HEK293T (cell line): ENCODE data around the gene ANKLE1.

Experiments
- CTCF ChIA-PET: fragments of 350-600 bp; formaldehyde crosslinking; extraction: SDS; loops from one replicate; lab custom pipeline; 2021; ENCODE audit warnings: antibody characterized with exemption, inconsistent platforms; lab: Yijun Ruan, JAX
- POLR2A ChIA-PET: fragments of 350-600 bp; formaldehyde crosslinking; extraction: SDS; loops from one replicate; lab custom pipeline; 2020; ENCODE audit warnings: antibody characterized with exemption, inconsistent platforms; lab: Yijun Ruan, JAX
- DNase-seq: peaks from one replicate; pipeline ENCODE4 v3.0.0; 2012; ENCODE audit warnings: mixed read lengths; ENCODE audit errors: extremely low spot score
- ARNT ChIP-seq: fragments of 450-650 bp; IDR thresholded peaks from 2 replicates; pipeline ENCODE4 v1.6.1; 2017; ENCODE audit warnings: mild to moderate bottlenecking
- BHLHE40 ChIP-seq: fragments of 450-650 bp; IDR thresholded peaks from 2 replicates; pipeline ENCODE4 v1.6.1; 2016; ENCODE audit warnings: mild to moderate bottlenecking, moderate library complexity, borderline replicate concordance
- CTBP1 ChIP-seq: fragments of 450-650 bp; IDR thresholded peaks from 2 replicates; pipeline ENCODE4 v1.6.1; 2016; ENCODE audit warnings: borderline replicate concordance
- ELF4 ChIP-seq: fragments of 450-650 bp; IDR thresholded peaks from 2 replicates; pipeline ENCODE4 v1.6.1; 2017; ENCODE audit warnings: antibody characterized with exemption
- FOXA1 ChIP-seq: fragments of 450-650 bp; IDR thresholded peaks from 2 replicates; pipeline ENCODE4 v1.6.1; 2016; ENCODE audit warnings: mild to moderate bottlenecking
- FOXK2 ChIP-seq: fragments of 450-650 bp; IDR thresholded peaks from 2 replicates; pipeline ENCODE4 v1.6.1; 2016; ENCODE audit warnings: mild to moderate bottlenecking
- FOXM1 ChIP-seq: fragments of 450-650 bp; IDR thresholded peaks from 2 replicates; pipeline ENCODE4 v1.6.1; 2017; ENCODE audit warnings: mild to moderate bottlenecking, borderline replicate concordance
- HDGF ChIP-seq: fragments of 450-650 bp; IDR thresholded peaks from 2 replicates; pipeline ENCODE4 v1.6.1; 2017; ENCODE audit warnings: antibody characterized with exemption, borderline replicate concordance
- L3MBTL2 ChIP-seq: fragments of 450-650 bp; conservative IDR thresholded peaks from 2 replicates; pipeline ENCODE4 v1.6.1; 2016; ENCODE audit warnings: mild to moderate bottlenecking
- LEF1 ChIP-seq: fragments of 450-650 bp; IDR thresholded peaks from 2 replicates; pipeline ENCODE4 v1.6.1; 2017; ENCODE audit warnings: mild to moderate bottlenecking, borderline replicate concordance
- NFRKB ChIP-seq: fragments of 450-650 bp; IDR thresholded peaks from 2 replicates; pipeline ENCODE4 v1.6.1; 2016; ENCODE audit warnings: mild to moderate bottlenecking, moderate library complexity
- SP1 ChIP-seq: fragments of 450-650 bp; IDR thresholded peaks from 2 replicates; pipeline ENCODE4 v1.6.1; 2017
- SUZ12 ChIP-seq: fragments of 450-650 bp; IDR thresholded peaks from 2 replicates; pipeline ENCODE4 v1.6.1; 2016; ENCODE audit warnings: mild to moderate bottlenecking
- TARDBP ChIP-seq: fragments of 450-650 bp; IDR thresholded peaks from 2 replicates; pipeline ENCODE4 v1.6.1; 2016
- ZNF384 ChIP-seq: fragments of 450-650 bp; IDR thresholded peaks from 2 replicates; pipeline ENCODE4 v1.6.1; 2016
- TF ChIP-seq, protein P1 (sequence below): fragments of 450-650 bp; IDR thresholded peaks from 2 replicates; pipeline ENCODE4 v1.6.1; 2016

The ANKLE1 gene

DNA sequence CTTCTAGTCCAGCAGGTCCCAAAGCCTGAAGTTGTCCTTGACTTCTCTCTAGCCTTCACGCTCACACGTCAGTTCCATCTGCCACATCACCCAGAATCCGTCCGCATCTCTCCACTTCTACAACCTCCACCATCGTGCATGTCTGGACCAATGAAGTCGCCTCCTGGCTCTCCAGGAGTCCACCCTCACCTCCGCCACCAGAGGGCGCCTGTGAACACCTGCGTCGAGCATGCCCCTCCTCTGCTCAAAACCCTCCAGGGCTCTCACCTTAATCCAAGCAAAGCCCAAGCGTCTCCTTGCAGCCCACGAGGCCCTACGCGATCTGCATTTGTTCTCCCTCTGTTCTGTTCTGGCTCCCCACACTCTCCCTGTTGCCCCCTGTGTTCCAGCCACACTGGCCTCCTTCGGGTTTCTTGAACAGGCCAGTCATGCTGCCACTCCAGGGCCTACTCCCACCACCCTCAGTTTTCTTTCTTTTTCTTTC, 20.8 kb upstream of the ANKLE1 start:
- ChIA-PET POLR2A (interaction anchor here (1.5 to 1.6 kb wide), 2 partner anchors 25 to 46 kb away, joined by 3 to 4 read pairs; partner anchors contain the start of gene USE1), CTCF (interaction anchor here (0.6 to 1.4 kb wide), 11 partner anchors 8 to 125 kb away, joined by 3 to 6 read pairs (median 4); partner anchors contain the start of gene ANO8)
- peak; percentile 57 for TF ChIP-seq L3MBTL2
- no peak for TF ChIP-seq SUZ12
- DNase-seq = peak; percentile 91

DNA sequence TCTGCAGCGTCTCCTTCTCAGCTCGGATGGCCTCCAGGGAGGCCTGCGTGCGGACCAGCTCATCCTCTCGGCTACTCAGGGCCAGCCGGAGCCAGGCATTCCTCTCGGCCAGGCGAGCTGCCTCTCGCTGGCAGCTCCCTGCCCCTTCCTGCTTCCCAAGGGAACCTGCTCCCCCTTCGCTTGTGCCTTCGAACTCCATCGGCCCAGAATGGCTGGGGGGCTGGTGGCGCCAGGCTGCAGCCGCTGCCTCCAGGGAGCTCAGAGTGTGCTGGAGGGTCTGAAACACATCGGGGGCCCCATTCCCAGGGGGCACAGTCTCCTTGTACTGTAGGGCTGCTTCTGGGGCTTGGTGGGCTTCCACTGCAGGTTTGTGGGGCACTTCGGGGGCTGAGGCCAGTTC, 19.1 kb upstream of the ANKLE1 start:
- TF ChIP-seq FOXM1 (no peak), BHLHE40 (no peak), SP1 (no peak), ARNT (no peak)
- ChIA-PET POLR2A (no interaction called here), CTCF (interaction anchor here (0.6 kb wide), 1 partner anchor 19 kb away, joined by 3 read pairs; no protein-coding TSS in a partner anchor)
- no peak for DNase-seq

DNA sequence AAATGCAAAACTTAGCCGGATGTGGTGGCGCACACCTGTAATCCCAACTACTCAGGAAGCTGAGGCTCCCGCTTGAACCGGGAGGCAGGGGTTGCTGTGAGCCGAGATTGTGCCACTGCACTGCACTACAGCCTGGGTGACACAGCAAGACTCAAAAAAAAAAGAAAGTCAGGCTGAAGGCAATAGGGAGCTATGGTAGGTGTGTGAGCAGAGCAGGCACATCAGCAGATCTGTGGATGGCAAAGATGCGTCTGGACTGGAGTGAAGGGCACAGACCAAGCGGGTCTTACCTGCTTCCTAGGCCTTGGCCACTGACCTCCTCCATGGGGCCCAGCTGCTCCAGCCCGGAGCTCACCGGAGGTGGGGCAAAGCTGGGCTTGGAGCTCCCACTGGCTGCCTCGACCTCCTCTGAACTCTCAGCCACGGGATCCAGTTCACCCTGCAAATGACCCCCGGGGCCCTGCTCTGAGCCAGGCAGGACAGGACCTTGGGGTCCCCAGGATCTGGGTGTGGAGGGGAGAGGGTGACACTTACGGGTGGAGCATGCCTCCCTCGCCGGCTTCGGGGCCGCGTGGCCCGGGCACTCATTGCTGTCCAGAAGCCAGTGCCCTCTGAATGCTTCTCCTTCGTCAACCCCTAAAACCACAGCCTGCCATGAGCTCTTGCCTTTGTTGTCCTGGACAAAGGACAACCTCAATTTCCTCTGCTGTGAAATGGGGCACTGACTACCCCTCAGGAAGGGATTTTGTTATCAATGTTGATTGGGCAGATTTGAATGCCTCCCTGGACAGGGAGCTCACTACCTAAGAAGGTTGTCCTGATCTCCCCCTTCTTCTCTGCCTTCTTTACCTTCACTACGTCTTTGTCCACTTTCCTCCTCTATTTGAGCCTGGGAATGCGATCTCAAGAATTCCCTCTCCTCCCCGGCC, 17.7 kb upstream of the ANKLE1 start:
- ChIA-PET POLR2A (interaction anchor here (0.9 kb wide), 1 partner anchor 49 kb away, joined by 3 read pairs; the partner anchor contains the start of gene USE1), CTCF (interaction anchor here (1.0 kb wide), 1 partner anchor 363 kb away, joined by 3 read pairs; no protein-coding TSS in a partner anchor)
- no peak for DNase-seq
- TF ChIP-seq SP1 (no peak), LEF1 (no peak), HDGF (no peak), FOXK2 (no peak)

DNA sequence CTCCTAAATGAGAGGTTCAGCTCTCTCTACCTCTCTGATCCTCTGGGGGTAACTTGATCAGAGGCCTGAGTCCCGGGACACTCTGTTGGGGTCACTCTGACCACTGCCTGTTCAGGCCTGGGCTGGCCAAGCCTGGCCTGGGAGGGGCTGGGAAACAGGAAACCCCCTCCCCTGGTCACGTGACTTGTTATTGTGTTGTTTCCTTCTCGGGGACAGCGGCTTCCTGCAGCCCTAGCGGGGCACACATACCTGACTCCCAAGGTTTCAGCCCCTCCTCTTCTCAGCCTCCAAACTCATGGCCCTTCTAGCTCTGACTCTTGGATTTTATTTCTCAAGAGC, 17.1 kb upstream of the ANKLE1 start, which contains the start of gene USHBP1:
USHBP1 (minus strand) TSS at position 105 of the 339 bp plus-strand sequence. CDS start 446 bp downstream, outside the sequence.
- DNase-seq = no peak
- ChIA-PET POLR2A (no interaction called here), CTCF (interaction anchor here (1.0 kb wide), 1 partner anchor 364 kb away, joined by 3 read pairs; no protein-coding TSS in a partner anchor)
- TF ChIP-seq TARDBP (no peak), ZNF384 (no peak), FOXA1 (no peak), HDGF (no peak), BHLHE40 (no peak), FOXK2 (no peak), NFRKB (no peak), LEF1 (no peak), FOXM1 (no peak), ARNT (no peak), SUZ12 (no peak), L3MBTL2 (no peak), CTBP1 (no peak), SP1 (no peak), ELF4 (no peak)
- TF ChIP-seq, protein P1, sequence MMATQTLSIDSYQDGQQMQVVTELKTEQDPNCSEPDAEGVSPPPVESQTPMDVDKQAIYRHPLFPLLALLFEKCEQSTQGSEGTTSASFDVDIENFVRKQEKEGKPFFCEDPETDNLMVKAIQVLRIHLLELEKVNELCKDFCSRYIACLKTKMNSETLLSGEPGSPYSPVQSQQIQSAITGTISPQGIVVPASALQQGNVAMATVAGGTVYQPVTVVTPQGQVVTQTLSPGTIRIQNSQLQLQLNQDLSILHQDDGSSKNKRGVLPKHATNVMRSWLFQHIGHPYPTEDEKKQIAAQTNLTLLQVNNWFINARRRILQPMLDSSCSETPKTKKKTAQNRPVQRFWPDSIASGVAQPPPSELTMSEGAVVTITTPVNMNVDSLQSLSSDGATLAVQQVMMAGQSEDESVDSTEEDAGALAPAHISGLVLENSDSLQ = no peak

DNA sequence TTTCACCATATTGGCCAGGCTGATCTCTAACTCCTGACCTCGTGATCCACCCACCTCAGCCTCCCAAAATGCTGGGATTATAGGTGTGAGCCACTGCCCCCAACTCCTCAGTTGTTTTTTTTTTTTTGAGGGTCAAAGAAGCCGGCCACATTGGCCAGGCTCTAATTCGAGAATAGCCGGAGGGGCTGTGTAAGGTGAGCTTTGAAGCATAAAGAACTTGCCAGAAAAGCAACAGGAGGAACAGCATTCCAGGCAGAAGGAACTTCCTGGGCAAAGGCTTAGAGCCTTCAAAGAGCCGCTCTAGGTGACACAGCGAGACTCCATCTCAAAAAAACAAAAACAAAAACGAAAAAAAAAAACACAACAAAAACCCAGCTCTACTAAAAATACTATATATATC, 15.7 kb upstream of the ANKLE1 start:
- TF ChIP-seq NFRKB (no peak), FOXM1 (no peak), CTBP1 (no peak)
- CTCF ChIA-PET = interaction anchor here (1.0 to 1.4 kb wide), 3 partner anchors 17 to 23 kb away, joined by 5 to 7 read pairs (median 5); no protein-coding TSS in a partner anchor
- POLR2A ChIA-PET = interaction anchor here (1.2 to 2.8 kb wide), 3 partner anchors 17 to 154 kb away, joined by 3 to 12 read pairs (median 4); partner anchors contain the start of genes MVB12A and USE1
- no peak for DNase-seq

DNA sequence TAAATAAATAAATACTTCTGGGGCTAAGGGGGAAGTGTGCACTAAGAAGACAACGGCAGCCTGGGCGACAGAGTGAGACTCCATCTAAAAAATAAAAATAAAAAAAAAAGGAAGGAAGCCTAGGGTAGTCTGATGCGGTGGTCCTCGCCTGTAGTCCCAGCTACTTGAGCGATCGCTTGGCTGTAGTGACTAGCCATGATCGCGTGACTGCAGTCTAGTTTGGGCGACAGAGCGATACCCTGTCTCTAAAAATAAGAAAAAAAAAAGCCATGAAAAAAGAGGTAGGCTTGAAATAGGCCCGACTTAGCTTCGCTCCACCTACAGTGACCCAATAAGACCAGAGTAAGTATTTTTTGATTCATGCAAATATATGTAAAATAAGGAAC, 15.1 kb upstream of the ANKLE1 start:
- no peak for DNase-seq
- TF ChIP-seq, protein P1 = no peak
- peak; percentile 29; the same call in 1 of the 2 replicates for TF ChIP-seq ZNF384
- peak; percentile 38 for TF ChIP-seq ELF4
- POLR2A ChIA-PET = interaction anchor here (0.7 to 2.8 kb wide), 10 partner anchors 14 to 190 kb away, joined by 3 to 12 read pairs (median 5); partner anchors contain the start of genes DDA1, MVB12A and USE1
- CTCF ChIA-PET = interaction anchor here (1.0 to 1.4 kb wide), 4 partner anchors 17 to 39 kb away, joined by 3 to 7 read pairs (median 5); no protein-coding TSS in a partner anchor
